Mesodermal cell (in vitro differentiated cells): ENCODE results near the gene KLHL6.
"Not testable (repeated sequence)": the region's sequence is repeated elsewhere in the genome, so short reads cannot be mapped to it uniquely, and the experiment has no call there.

Experiments used
- H3K27ac ChIP-seq: 2 replicates; pipeline ENCODE4 v1.7.0; 2013; ENCODE audit warnings: mild to moderate bottlenecking, low read depth, low read length, moderate library complexity; ENCODE audit not compliant: severe bottlenecking
- H3K36me3 ChIP-seq: 2 replicates; pipeline ENCODE4 v1.7.1; 2013; ENCODE audit warnings: mild to moderate bottlenecking, low read length, moderate library complexity; ENCODE audit not compliant: control insufficient read depth, insufficient read depth
- H3K4me1 ChIP-seq: one replicate; pipeline ENCODE4 v1.7.1; 2013; ENCODE audit warnings: mild to moderate bottlenecking, low read length; ENCODE audit not compliant: insufficient read depth, control insufficient read depth, poor library complexity, severe bottlenecking
- H3K4me3 ChIP-seq: 2 replicates; pipeline ENCODE4 v1.7.0; 2013; ENCODE audit warnings: low read length, control low read depth, mild to moderate bottlenecking; ENCODE audit not compliant: insufficient read depth, poor library complexity, severe bottlenecking; ENCODE audit errors: extremely low read depth
- H3K9me3 ChIP-seq: 2 replicates; pipeline ENCODE4 v1.7.1; 2013; ENCODE audit warnings: mild to moderate bottlenecking, low read length, moderate library complexity; ENCODE audit not compliant: control insufficient read depth
- WGBS, 2 experiments: methylation state at CpG; one replicate each; pipeline ENCODE4 v1.1.5; 2013; ENCODE audit warnings: missing lambda C conversion rate in 2 of 2; ENCODE audit not compliant: insufficient coverage in 2 of 2; 5-methylcytosine and 5-hydroxymethylcytosine counted together

Gene KLHL6

DNA sequence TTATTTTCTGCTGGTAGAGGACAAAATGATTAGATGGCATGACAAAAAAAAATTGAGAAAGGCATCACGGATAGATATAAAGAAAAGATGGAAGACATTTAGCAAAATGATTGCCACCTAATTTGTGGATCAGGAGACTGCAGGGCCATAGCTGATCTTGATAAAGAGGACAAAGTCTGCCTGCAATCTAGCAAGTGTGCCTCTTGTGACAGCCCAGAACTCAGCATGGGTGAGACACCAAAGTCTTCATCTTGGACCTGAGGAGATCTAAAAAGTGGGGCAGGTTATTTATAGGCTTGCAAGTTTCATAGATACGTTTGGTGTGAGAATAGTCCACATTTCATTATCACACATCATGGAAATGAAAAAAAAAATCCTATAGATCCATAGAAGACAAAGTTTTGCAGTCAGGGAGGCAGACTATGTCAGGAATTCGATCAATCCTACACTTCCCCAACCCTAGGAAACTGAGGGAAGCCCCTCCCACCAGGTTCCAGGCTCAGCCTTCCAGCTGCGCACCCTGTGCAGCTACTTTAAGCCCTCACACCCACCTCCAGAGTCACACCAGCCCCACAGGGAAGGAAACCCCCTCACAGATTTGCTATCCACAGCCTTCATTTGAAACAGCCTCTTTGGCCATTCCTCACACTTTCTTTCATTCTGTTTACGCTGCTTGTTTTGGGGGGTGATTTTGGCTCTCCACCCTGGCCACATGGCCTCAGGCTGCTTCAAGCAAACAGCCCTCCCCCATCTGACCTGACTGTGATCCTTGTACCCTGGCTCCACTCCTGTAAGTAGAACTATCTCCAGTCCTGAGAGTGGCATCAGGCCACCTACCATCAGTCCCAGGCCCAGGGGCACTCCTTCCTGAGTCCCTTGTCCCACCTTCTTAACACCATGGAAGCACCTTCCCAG lies 28.1 kb upstream of the KLHL6 start:
- 88 to 93% methylated on average over 1 to 4 of the region's 5 CpGs for WGBS, 2 experiments

DNA sequence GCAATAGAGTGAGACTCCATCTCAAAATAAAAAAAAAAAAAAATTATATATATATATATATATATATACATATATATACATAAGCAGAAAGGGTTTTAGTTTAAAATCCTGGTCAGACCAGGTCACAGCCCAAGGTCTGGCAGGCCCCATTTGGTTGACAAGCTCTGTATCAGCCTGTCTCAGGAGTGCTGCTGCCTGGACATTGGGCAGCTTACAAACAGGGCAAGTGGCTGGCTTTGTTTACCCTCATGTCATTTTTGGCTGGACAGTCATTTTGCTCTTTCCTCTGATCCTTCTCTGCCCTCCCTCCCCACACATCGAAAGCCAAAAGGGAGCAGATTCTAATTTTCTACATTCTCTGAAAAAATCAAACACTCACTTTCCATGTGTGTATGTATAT lies 26.7 kb upstream of the KLHL6 start:
- H3K9me3 ChIP-seq, result no peaks in the 10 kb centered on the region
- H3K27ac ChIP-seq, result no peak overlapping the region
- peaks cover 12% of the 10 kb centered on the region for H3K4me1 ChIP-seq
- WGBS, 2 experiments, result no CpG with 5 or more reads among the region's 1 CpG
- no peak overlapping the region for H3K4me3 ChIP-seq
- H3K36me3 ChIP-seq, result no peaks in the 10 kb centered on the region

More for the DNA sequence above, 28.1 kb upstream of the KLHL6 start:
- Histone ChIP-seq H3K4me1 (peaks cover 12% of the 10 kb centered on the region), H3K4me3 (no peak overlapping the region), H3K9me3 (no peaks in the 10 kb centered on the region), H3K36me3 (no peaks in the 10 kb centered on the region), H3K27ac (peak overlapping the region; percentile 57)

DNA sequence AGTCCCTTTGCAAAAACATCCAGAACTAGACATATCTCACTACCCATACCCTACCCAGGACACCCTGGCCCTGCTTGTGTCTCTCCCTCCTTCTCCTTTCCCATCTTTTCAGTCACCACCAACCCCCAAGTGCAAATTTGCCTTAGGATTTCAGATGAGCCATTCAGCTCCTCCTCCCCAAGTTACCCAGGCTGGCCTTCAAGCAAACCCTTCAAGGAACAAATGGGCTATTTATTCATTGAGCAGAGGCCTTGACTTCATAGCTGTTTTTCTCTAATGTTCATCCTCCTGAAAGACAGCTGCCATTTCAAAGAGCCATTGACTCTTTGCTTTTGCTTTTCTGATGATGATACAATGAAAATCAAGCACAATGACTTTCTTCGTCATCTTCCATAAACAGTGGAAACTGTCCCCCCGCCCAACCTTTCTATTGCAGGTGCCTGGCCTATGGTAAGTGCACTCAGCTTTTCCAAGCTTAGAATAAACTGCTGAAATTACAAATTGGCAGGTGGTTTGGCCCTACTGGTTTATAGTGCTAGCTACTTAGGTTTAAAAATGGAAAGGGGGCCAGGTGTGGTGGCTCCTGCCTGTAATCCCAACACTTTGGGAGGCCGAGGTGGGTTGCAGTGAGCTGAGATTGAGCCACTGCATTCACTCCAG lies 26.1 kb upstream of the KLHL6 start:
- Histone ChIP-seq H3K4me3 (no peak overlapping the region), H3K4me1 (peaks cover 12% of the 10 kb centered on the region), H3K36me3 (no peaks in the 10 kb centered on the region), H3K27ac (no peak overlapping the region), H3K9me3 (no peaks in the 10 kb centered on the region)
- 95 to 100% methylated on average over 2 of the region's 3 CpGs for WGBS, 2 experiments

DNA sequence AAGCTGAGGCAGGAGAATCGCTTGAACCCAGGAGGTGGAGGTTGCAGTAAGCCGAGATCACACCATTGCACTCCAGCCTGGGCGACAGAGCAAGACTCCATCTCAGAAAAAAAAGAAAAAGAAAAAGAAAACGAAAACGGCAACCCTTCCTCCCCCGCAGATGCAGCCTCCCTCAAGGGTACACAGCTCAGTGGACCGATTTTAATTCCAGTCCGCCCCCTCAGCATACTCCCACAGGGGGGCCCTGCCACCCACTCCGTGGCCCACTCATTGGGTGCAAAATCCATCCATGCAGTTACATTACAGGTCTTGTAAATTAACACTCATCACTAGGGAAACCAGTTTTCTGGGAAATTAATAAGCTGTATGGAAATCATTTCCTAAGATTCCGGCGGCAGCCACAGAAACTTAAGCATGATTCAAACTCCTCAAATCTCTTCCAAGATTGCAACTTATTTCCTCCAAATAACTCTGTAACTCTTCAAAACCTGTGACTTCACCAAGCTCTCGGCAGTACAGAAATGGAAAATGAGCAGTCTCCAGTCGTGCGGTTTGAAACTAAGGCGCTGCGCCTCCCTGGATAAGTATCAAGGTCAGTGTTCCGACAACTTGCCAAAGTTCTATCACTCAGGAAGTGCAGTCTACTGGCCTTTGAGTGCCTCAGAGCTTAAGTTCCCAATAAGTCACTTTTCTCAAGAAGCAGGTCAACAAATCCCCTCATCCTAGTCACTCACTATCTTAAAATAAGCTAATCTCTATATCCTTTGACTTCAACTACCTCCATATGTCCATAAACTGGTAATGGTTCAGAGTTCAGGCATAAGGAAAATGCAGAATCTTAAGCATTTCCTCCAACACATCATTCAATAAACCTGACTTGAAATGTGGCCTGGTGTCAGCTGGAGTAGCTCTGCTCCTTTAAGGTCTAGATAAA lies 24.7 kb upstream of the KLHL6 start:
- 97 to 99% methylated on average over 8 to 15 of the region's 17 CpGs for WGBS, 2 experiments
- no peak overlapping the region for H3K4me3 ChIP-seq
- H3K9me3 ChIP-seq, result no peaks in the 10 kb centered on the region
- H3K27ac ChIP-seq, result no peak overlapping the region
- H3K4me1 ChIP-seq, result peaks cover 12% of the 10 kb centered on the region
- H3K36me3 ChIP-seq, result no peaks in the 10 kb centered on the region

- Histone ChIP-seq H3K4me3 (no peak overlapping the region), H3K36me3 (no peaks in the 10 kb centered on the region), H3K4me1 (no peaks in the 10 kb centered on the region), H3K27ac (no peak overlapping the region), H3K9me3 (no peaks in the 10 kb centered on the region)
- WGBS, 2 experiments, result 86 to 87% methylated on average over 3 of the region's 3 CpGs
Observed at GRCh38 chr3:183578179-183578578, 22.7 kb upstream of the KLHL6 start.

- no peaks in the 10 kb centered on the region for H3K4me1 ChIP-seq
- H3K9me3 ChIP-seq, result no peaks in the 10 kb centered on the region
- 80 to 100% methylated on average over 1 of the region's 3 CpGs for WGBS, 2 experiments
- no peak overlapping the region for H3K27ac ChIP-seq
- no peaks in the 10 kb centered on the region for H3K36me3 ChIP-seq
- H3K4me3 ChIP-seq, result no peak overlapping the region
Observed at GRCh38 chr3:183577346-183577745, 21.8 kb upstream of the KLHL6 start.

DNA sequence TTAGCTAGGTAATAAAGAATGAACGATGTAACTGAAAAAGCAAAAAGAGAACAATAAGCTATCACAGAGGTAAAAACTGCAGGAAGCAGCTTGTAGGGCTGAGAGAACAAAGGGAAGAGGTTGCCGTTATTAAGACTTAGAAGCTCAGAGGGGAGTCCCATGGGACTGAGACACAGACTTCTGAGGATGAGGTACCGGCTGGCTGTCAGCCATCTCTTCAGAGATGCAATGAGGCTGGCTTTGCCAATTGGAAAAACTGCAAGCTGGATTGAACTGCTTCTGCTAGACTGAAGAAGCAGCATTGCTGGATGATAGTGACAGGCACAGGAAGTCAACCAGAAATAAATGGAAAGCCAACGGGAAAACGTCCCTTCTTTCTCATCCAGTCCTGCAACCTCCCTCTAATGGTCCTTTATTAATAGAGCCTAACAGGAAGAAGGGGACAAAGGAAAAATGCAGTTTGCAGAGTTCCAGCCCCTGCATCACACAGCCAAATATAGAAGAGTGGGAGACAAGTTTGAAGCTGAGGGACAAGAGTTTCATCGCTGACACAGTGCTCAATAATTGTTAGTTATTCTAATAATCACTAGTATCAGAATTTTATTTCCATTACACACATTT lies 21.1 kb upstream of the KLHL6 start:
- no peak overlapping the region for H3K27ac ChIP-seq
- H3K4me1 ChIP-seq, result no peaks in the 10 kb centered on the region
- WGBS, 2 experiments, result 45 to 57% methylated on average over 3 to 5 of the region's 6 CpGs
- no peaks in the 10 kb centered on the region for H3K9me3 ChIP-seq
- no peaks in the 10 kb centered on the region for H3K36me3 ChIP-seq
- no peak overlapping the region for H3K4me3 ChIP-seq

- Histone ChIP-seq H3K36me3 (no peaks in the 10 kb centered on the region), H3K9me3 (no peaks in the 10 kb centered on the region), H3K4me1 (no peaks in the 10 kb centered on the region), H3K27ac (no peak overlapping the region), H3K4me3 (no peak overlapping the region)
- 79 to 100% methylated on average over 1 to 2 of the region's 3 CpGs for WGBS, 2 experiments
Observed at GRCh38 chr3:183572935-183573334, 17.4 kb upstream of the KLHL6 start.

DNA sequence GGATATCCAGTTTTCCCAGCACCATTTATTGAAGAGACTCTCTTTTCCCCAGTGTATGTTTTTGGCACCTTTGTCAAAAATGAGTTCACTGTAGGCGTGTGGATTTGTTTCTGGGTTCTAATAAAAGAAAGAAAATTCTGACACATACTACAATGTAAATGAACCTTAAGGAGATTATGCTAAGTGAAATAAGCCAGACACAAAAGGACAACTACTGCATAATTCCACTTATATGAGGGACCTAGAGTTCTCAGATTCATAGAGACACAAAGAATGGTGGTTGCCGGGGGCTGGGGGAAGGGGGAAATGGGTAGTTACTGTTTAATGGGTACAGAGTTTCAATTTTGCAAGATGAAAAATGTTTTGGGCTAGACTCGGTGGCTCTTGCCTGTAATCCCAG lies 14.7 kb upstream of the KLHL6 start:
- H3K4me3 ChIP-seq, H3K4me1 ChIP-seq, H3K9me3 ChIP-seq, H3K27ac ChIP-seq, H3K36me3 ChIP-seq: not testable (repeated sequence)
- WGBS, 2 experiments, result 94 to 100% methylated on average over 2 of the region's 3 CpGs

- 89 to 90% methylated on average over 4 of the region's 4 CpGs for WGBS, 2 experiments
Observed at GRCh38 chr3:183566880-183567279, 11.4 kb upstream of the KLHL6 start.

More at GRCh38 chr3:183566880-183567279, 11.4 kb upstream of the KLHL6 start:
- H3K9me3 ChIP-seq, result no peaks in the 10 kb centered on the region
- no peaks in the 10 kb centered on the region for H3K36me3 ChIP-seq
- no peak overlapping the region for H3K4me3 ChIP-seq
- no peaks in the 10 kb centered on the region for H3K4me1 ChIP-seq
- no peak overlapping the region for H3K27ac ChIP-seq
